Gastrocnemius medialis (tissue), 4 donors: ENCODE results near the gene ROR1.

Experiments
- POLR2A ChIP-seq, 2 donors: fragments of 450-650 bp; IDR thresholded peaks; one replicate each; pipeline ENCODE4 v1.6.1; 2017; ENCODE audit warnings: antibody characterized with exemption in 2 of 2, mild to moderate bottlenecking in 2 of 2, moderate library complexity in 2 of 2
- TF ChIP-seq, protein P1 (sequence below), 5 experiments: fragments of 450-650 bp in 3 of 5; fragments of 200-600 bp in 2 of 5; sonication (generic) in 2 of 5; IDR thresholded peaks in 4 of 5; conservative IDR thresholded peaks in 1 of 5; 1 replicate in 4 of 5; 2 replicates in 1 of 5; pipeline ENCODE4 v1.5.1; 2016 to 2019; ENCODE audit warnings: antibody characterized with exemption in 5 of 5, mild to moderate bottlenecking in 3 of 5, moderate library complexity in 3 of 5

DNA sequence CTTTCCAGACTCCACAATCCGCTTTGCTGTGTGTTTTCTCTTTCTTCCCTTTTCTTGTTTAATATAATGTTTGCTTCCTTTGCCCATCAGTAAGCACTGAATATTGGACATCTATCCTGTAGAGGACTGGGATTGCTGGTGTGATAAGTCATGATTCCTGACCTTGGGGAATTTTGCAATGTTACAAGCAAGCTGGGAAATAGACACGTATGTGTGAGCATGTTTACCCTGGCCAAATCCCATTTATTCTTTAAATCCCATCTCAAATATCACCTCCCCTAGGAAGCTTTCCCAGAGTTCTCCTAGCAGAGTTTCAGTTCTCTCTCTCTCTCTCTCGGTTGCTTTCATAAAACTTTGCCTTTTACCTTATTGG is 155.3 kb downstream of the ROR1 start:
- TF ChIP-seq, protein P1, sequence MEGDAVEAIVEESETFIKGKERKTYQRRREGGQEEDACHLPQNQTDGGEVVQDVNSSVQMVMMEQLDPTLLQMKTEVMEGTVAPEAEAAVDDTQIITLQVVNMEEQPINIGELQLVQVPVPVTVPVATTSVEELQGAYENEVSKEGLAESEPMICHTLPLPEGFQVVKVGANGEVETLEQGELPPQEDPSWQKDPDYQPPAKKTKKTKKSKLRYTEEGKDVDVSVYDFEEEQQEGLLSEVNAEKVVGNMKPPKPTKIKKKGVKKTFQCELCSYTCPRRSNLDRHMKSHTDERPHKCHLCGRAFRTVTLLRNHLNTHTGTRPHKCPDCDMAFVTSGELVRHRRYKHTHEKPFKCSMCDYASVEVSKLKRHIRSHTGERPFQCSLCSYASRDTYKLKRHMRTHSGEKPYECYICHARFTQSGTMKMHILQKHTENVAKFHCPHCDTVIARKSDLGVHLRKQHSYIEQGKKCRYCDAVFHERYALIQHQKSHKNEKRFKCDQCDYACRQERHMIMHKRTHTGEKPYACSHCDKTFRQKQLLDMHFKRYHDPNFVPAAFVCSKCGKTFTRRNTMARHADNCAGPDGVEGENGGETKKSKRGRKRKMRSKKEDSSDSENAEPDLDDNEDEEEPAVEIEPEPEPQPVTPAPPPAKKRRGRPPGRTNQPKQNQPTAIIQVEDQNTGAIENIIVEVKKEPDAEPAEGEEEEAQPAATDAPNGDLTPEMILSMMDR (IDR thresholded peaks at IDR 0.05 in 4 of 5, conservative IDR thresholded peaks at IDR 0.05 in 1 of 5) = no peak
- TF ChIP-seq POLR2A (IDR thresholded peaks at IDR 0.05) = no peak
